ENCODE data around the gene ACOX2.

DNA sequence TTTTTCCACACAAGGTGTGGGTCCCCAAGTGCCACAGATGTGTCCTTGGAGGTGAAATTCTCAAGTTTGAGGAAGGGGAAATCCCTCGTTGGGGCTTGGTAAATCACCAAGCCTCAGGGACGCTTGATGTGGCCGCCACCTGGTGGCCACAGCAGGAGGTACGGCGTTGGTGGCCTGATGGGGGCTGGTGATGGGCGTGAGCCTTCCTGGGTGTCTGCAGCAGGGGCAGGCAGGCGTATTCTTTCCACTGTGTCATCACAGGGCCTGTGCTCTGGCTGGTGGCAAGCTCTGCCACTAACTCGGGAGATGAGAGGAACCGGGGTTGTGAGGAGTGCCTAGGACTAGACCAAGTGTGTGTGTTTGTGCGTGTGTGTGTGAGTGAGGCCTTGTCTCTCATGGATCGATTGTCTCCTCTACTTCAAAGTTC, 4.2 kb downstream of the ACOX2 start:
- TF ChIP-seq CTCF (conservative IDR thresholded peaks at IDR 0.05; ENCODE audit: low read depth, low read length) (peak; percentile 72), EZH2 (IDR thresholded peaks at IDR 0.05; ENCODE audit: borderline replicate concordance, low read depth, low read length, poor library complexity, severe bottlenecking) (no peak)

Measured in A673 (cell line).